Neural crest cell (in vitro differentiated cells): ENCODE measurements around the gene SH3PXD2B. TPM values are rescaled to one million over a fixed set of nuclear protein-coding genes. Genes with fewer than 3 reads are reported as not detected.

ENCODE experiments used
- DNase-seq: peaks from one replicate; pipeline ENCODE4 v3.0.0; 2021; ENCODE audit warnings: low read depth, mixed read lengths, low spot score
- H3K27ac Mint-ChIP-seq: one replicate; pipeline ENCODE4 v1.8.0; 2021; ENCODE audit warnings: mild to moderate bottlenecking, mixed read lengths; ENCODE audit not compliant: unreplicated experiment
- H3K27me3 Mint-ChIP-seq: 2 replicates; pipeline ENCODE4 v1.8.0; 2021; ENCODE audit warnings: low read depth, mild to moderate bottlenecking, mixed read lengths
- H3K36me3 Mint-ChIP-seq: 2 replicates; pipeline ENCODE4 v1.8.0; 2021; ENCODE audit warnings: low read depth, mild to moderate bottlenecking, mixed read lengths
- H3K4me1 Mint-ChIP-seq: 2 replicates; pipeline ENCODE4 v1.8.0; 2021; ENCODE audit warnings: mixed read lengths
- H3K4me3 Mint-ChIP-seq: one replicate; pipeline ENCODE4 v1.8.0; 2021; ENCODE audit warnings: mild to moderate bottlenecking, mixed read lengths
- H3K9me3 Mint-ChIP-seq: 2 replicates; pipeline ENCODE4 v1.8.0; 2021; ENCODE audit warnings: mixed read lengths
- total RNA-seq: library from RNA; stranded (reverse); gene quantifications from 2 replicates; pipeline ENCODE4 v1.2.1, GENCODE V29; 2021
- TF ChIP-seq, protein P1 (sequence below): fragments of 200-600 bp; sonication (generic); conservative IDR thresholded peaks from 2 replicates; pipeline ENCODE4 v1.5.0; 2021; ENCODE audit warnings: antibody characterized with exemption, mild to moderate bottlenecking

SH3PXD2B gene
- total RNA-seq, 1 donor from 2014 or later, result 86.1 TPM

- no peaks in the 10 kb centered on the region for H3K27me3 Mint-ChIP-seq
- TF ChIP-seq, protein P1, sequence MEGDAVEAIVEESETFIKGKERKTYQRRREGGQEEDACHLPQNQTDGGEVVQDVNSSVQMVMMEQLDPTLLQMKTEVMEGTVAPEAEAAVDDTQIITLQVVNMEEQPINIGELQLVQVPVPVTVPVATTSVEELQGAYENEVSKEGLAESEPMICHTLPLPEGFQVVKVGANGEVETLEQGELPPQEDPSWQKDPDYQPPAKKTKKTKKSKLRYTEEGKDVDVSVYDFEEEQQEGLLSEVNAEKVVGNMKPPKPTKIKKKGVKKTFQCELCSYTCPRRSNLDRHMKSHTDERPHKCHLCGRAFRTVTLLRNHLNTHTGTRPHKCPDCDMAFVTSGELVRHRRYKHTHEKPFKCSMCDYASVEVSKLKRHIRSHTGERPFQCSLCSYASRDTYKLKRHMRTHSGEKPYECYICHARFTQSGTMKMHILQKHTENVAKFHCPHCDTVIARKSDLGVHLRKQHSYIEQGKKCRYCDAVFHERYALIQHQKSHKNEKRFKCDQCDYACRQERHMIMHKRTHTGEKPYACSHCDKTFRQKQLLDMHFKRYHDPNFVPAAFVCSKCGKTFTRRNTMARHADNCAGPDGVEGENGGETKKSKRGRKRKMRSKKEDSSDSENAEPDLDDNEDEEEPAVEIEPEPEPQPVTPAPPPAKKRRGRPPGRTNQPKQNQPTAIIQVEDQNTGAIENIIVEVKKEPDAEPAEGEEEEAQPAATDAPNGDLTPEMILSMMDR, result no peak
- no peak overlapping the region for H3K27ac Mint-ChIP-seq
- no peaks in the 10 kb centered on the region for H3K9me3 Mint-ChIP-seq
- H3K4me1 Mint-ChIP-seq, result peaks cover 38% of the 10 kb centered on the region
- no peak for DNase-seq
- peaks cover 9% of the 10 kb centered on the region for H3K36me3 Mint-ChIP-seq
- no peak overlapping the region for H3K4me3 Mint-ChIP-seq
These were observed 32.1 kb downstream of the SH3PXD2B start for GRCh38 chr5:172422255-172422654.

DNA sequence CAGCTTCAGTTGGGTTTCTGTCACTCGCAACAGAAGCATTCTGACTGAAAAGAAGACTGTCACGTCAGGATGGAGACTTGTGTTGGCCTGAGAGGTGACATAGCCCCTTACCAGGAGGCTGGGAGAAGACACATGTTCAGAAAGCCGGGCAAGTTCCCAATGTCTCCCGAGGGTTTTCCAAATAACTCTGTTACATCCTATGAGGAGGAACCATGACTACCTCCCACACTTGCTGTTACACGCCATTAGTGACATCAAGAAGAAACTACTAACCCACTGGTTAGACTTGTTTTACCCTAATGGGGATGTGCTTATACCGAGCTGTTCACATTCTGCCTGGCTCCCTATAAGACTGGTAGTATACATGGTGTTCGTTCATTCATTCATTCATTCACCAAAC is 33.3 kb downstream of the SH3PXD2B start:
- TF ChIP-seq, protein P1, result no peak
- no peaks in the 10 kb centered on the region for H3K9me3 Mint-ChIP-seq
- peaks cover 28% of the 10 kb centered on the region for H3K4me1 Mint-ChIP-seq
- peaks cover 9% of the 10 kb centered on the region for H3K36me3 Mint-ChIP-seq
- no peak overlapping the region for H3K27ac Mint-ChIP-seq
- H3K4me3 Mint-ChIP-seq, result no peak overlapping the region
- no peak for DNase-seq
- no peaks in the 10 kb centered on the region for H3K27me3 Mint-ChIP-seq

- TF ChIP-seq, protein P1, result no peak
- peaks cover 22% of the 10 kb centered on the region for H3K4me1 Mint-ChIP-seq
- H3K36me3 Mint-ChIP-seq, result peaks cover 9% of the 10 kb centered on the region
- H3K27me3 Mint-ChIP-seq, result no peaks in the 10 kb centered on the region
- no peak for DNase-seq
- no peak overlapping the region for H3K4me3 Mint-ChIP-seq
- peak overlapping the region; percentile 10 for H3K27ac Mint-ChIP-seq
- H3K9me3 Mint-ChIP-seq, result no peaks in the 10 kb centered on the region
These were observed 33.9 kb downstream of the SH3PXD2B start for GRCh38 chr5:172420235-172420939.

DNA sequence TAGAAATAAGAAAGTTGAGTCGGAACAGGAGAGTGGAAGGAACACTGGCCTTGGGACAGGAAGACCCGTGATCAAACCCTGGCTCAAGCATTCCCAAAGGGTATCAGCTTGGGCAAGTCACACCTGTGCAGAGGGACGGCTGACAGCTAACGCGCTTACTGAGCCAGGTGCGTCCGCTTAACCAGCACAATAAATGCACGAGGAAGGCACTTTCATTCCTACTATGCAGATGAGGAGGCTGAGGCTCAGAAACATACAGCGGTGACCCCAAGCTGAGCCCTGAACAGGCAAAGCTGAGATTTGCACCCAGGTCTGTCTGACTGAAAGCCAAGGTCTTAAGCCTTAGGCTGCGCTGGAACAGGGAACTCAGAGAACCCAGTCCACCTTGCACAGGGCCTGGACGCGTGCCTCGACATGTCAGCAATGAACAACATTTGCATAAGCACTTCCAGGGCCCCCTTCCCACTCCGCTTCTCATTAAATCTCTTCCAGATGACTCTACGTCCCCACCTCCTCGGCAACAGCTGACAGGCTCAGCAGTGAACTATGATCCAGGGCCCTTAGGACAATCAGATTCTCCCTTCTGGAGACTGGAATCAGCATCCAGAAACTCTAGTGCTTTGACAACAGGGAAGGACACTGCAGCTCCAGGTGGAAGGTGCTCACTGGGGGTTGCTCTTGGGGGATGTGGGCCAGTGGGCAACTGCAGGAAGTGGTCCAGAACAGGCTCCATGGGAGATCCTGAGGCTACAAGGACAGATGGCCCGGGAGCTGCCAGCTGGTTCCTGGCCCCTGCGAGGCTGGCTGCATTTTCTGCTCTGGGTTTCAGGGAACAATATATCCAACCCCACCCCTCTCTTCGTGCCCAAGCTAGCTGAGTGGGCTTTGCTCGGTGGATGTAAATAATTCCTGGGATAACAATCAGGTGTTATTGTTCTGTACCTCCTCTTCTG is 35.2 kb downstream of the SH3PXD2B start:
- Mint-ChIP-seq H3K9me3 (no peaks in the 10 kb centered on the region), H3K36me3 (peaks cover 9% of the 10 kb centered on the region), H3K27ac (peak overlapping the region; percentile 90), H3K4me3 (no peak overlapping the region), H3K4me1 (peaks cover 12% of the 10 kb centered on the region), H3K27me3 (no peaks in the 10 kb centered on the region)
- TF ChIP-seq, protein P1, result no peak
- no peak for DNase-seq

DNA sequence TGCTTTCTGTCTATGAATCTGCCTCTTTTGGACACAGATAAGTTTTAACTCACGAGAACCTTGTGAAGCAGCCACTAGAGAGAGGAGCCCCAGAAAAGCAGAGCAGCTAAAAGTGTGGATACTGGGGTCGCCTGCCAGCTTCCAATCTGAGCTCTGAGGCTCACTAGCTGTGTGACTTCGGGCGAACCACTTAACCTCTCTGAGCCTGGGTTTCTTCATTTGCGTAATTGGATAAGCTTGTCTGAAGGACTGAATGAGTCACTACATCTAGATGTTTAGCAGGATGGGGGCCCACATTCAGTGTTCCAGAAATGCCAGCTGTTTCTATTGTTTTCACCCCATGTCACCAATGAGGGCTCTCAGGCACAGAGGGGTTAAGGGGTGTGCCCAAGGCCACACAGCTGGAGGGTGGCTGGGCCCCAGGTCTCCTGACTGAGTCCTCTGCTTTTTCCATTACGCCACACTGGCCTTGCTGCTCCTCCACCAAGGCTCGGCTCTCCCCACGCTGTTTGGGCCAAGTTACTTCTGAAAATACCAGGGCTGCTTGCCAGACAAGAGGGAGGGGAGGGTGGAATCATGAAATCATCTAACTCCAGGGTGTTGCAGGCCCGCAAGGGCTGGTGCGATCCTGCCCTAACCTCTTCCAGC is 36.2 kb downstream of the SH3PXD2B start:
- no peaks in the 10 kb centered on the region for H3K27me3 Mint-ChIP-seq
- H3K4me1 Mint-ChIP-seq, result peaks cover 18% of the 10 kb centered on the region
- no peak overlapping the region for H3K4me3 Mint-ChIP-seq
- H3K27ac Mint-ChIP-seq, result no peak overlapping the region
- H3K36me3 Mint-ChIP-seq, result peaks cover 9% of the 10 kb centered on the region
- TF ChIP-seq, protein P1, result no peak
- DNase-seq, result no peak
- H3K9me3 Mint-ChIP-seq, result no peaks in the 10 kb centered on the region
